CD4-positive, alpha-beta T cell treated with Interleukin-4 for 4 hours (primary cell): ENCODE results near the gene TPST1.
"Not testable (repeated sequence)": the region's sequence is repeated elsewhere in the genome, so short reads cannot be mapped to it uniquely, and the experiment has no call there.

ENCODE experiments used
- DNase-seq: peaks from one replicate; pipeline ENCODE4 v3.0.0-alpha.2; 2020

Gene TPST1

DNA sequence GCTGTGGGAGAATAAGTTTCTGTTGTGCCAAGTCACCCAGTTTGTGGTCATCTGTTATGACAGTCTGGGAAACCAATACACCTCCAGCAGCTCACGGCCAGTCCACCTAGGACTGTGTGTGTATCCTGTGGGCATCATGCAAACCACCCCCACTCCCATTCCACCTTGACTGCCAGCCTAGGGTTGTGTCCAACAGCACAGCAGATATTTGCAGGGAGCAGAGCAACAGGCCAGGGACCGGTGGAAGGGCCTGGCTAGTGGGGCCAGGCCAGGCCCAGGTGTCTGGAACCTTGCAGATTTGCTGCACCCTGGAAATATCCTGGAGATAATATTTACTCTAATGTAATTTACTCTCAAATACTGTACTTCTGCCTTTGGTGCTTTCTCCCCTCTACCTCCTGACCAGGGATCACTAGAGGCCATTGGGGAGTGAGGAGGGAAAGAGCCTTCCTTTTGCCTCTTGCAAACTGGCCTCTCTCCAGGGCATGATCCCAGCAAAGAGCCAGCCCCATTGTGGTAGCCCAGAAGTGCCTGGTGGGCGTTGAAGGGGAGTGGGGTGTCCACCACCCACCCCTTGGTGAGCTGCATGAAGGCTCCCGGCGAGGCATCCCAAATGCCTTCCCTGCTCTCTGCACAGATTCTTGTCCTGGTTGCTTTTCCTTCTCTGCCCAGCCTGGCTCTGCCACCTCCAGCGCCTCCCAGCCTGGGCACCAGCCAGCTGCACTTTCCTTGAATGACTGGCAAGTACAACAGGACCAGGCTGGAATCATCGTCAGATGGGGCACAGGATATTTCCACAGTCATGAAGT, 15.2 kb upstream of the TPST1 start:
- no peak for DNase-seq

DNA sequence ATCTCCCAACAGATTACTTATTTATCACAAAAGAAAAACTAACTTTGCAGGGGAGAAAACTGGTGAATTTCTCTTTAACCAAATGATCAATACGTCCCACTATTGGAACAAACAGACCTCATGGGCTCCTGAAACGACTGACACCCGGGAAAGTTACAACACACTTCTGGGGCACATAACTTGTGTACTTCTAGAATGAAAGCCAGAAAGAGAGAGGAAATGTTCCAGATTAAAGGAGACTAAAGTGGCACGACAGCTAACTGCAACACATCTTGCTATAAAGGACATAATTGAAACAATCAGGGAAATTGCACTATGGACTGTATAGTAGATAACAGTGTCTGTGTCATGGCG, 14.7 kb upstream of the TPST1 start:
- no peak for DNase-seq

DNA sequence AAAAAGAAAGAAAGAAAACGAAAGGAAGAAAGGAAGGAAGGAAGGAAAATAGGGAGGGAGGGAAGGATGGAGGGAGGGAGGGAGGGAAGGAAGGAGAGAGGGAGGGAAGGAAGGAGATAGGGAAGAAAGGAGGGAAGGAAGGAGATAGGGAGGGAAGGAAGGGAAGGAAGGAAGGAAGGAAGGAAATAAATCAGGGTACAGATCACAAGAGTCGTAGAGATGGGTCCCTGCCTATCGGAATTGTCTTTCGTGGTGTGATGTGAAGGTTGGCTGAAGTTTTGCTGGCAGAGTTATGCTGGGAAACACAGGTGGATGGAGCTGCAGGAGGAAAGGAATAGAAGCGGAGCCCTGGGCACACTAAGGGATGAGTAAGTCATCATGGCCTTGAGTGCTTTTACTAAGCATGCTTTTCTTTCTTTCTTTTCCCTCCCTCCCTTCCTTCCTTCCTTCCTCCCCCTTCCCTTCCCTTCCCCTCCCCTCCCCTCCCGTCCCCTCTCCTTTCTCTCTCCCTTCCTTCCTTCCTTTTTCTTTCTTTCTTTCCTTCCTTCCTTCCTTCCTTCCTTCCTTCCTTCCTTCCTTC, 11.9 kb upstream of the TPST1 start:
- no peak for DNase-seq

DNA sequence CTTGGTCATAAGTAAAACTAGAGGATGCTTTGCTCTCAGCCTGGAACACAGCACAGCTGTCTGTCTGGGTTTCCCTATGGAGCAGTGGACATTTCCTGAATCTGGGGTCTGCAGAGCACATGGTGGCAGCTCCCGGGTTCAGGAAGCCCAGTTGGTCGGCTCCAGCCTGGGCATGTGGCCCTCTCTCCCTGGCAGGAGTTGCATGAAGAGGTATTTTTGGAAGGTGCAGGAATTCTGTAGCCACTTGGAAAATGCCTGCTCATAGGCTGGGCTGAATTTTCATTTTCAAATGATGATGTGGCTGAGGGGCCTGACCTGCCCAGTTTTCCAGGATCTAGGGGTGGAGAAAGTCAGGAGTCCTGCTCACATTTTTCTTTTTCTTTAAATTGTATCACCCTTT, 6.7 kb upstream of the TPST1 start:
- DNase-seq = no peak

DNA sequence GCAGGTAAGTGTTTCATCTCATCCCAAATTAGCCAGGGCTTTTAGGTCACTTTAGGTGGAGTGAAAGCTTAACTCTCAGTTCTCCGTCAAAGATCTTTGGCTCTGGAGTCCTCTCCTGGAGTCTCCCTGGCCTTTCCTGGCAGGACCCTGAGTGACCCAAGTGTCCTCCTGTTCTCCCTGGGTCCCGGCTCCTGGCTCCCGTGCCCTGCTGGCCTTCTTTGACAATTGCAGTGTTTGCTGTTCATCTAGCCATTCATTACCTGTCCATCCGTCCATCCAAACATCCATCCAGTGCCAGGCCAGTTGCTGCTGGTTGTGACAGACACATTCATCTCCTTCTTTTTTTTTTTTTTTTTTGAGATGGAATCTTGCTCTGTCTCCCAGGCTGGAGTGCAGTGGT, 6.2 kb upstream of the TPST1 start:
- no peak for DNase-seq

GRCh38 chr7:66202441-66202840, 2.7 kb upstream of the TPST1 start:
- no peak for DNase-seq

- DNase-seq = no peak
Observed at GRCh38 chr7:66205741-66206090, 582 bp downstream of the TPST1 start.

DNA sequence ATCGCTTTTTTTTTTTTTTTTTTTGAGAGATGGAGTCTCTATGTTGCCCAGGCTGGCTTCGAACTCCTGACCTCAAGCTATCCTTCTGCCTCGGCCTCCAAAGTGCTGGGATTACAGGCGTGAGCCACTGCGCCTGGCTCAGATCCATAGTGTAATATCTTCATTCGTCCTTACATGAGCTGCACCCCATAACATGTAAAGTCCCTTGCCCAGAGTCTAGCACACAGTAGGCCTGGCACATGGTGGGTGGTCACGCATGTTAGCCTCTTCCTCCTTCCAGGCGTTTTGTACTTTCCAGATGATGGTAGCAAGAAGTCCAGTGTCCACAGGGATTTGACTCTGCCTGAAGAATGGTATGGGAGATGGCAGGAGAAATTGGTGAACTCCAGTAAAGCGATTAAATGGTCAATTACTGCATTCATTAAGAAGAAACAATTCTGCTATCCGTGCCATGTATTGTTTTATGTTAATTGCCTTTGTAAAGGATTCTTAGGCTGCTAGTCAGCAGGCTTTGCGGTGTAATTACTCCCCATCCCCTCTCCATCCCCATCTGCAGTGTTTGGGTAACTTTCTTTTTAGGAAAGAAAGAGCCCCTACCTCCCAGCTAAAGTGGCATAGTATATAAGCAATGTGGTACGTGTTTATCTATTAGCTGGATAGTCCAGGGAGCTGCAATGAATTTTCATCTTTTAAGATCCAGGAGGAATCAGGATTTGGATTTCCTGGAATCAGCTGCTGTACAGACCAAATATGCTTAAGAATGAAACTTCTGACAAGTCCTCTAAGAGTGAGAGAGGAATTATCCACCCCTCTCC, 1.2 kb downstream of the TPST1 start:
- DNase-seq = no peak

DNA sequence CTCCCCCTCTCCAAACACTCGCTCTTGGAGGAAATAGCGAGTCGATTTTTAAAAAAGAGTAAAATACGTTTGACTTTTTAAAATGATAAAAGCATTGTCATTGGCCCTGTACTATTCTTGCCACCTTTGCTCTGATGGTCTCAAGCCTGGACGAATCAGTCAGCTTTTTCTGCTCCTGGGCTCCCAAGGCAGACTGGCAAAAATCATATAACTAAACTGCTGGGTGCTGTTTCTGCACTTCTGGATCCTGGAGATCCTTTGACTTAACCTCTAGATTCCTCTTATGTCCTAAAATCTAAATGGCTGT, 1.8 kb downstream of the TPST1 start:
- DNase-seq = no peak

DNA sequence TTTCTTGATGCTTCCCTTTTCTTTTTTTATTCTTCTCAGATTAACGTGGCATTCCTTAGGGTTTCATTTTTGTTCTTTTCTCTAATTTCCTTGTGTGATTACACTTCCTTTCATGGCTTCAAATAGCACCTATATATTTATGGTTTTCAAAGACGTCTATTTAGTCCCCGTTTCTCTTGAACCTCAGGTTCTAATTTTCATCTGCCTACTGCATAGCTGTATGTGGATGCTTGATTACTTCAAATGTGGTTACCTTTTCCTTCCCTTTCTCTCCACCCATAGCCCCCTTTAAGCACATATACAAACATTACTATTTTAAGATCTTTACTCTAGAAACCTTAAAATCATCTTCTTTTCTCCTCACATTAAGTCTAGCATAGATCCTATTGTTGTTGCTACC, 2.4 kb downstream of the TPST1 start:
- no peak for DNase-seq

- no peak for DNase-seq
Observed at GRCh38 chr7:66211429-66211828, 6.3 kb downstream of the TPST1 start.

DNA sequence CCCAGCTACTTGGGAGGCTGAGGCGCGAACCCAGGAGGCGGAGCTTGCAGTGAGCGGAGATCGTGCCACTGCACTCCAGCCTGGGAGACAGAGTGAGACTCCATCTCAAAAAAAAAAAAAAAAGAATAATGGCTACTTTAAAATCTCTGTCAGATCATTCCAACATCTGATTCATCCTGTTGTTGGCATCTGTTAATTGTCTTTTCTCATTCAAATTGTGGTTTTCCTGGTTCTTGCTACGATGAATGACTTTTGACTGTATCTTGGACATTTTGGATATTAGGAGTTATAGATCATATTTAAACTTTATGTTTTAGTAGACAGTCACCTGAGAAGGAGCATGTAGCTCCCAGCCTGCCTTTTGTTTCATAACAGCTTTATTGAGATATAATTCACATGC, 8.5 kb downstream of the TPST1 start:
- no peak for DNase-seq

GRCh38 chr7:66216687-66217086, 11.6 kb downstream of the TPST1 start:
- DNase-seq = no peak

DNA sequence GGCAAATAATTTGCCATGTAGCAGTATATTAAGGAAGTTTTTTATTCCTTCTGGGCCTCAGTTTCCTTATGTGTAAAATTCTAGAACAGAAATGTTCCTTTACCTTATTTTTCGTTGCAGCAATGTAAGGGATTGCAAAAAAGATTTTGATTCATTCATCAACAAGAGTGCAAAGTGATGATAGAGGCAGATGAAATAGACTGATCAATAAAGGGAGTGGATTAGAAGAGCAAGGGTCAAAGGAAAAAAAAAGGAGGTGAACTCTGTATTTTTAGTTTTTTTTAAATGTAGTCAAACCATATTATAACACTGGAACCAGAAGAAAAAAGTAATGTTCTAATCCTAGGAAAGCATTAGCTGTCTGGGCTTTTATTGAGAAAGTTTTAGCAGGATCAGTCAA, 14.7 kb downstream of the TPST1 start:
- no peak for DNase-seq

DNA sequence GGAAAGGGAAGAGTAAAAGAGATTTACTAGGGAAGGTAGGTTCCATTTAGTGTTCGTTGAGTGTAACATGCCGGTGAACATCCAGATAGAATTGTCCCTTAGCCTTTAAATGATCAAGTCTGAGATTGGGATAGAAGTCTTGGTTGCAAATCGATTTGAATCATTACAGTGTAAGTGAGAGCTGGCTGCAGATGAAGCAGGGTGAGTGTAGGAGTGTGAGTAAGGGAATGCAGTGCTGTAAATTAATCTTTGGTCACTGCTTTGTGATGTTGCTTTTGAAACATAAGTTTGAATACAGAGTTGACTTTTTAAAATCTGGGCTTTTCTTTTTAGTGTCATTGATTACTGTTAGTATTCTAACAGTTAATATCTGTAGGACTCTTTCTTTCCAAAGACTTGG, 16.3 kb downstream of the TPST1 start:
- DNase-seq = no peak

GRCh38 chr7:66227808-66228207, 22.7 kb downstream of the TPST1 start:
- DNase-seq = no peak

GRCh38 chr7:66231326-66232216, 26.4 kb downstream of the TPST1 start:
- DNase-seq = not testable (repeated sequence)

GRCh38 chr7:66233638-66234037, 28.5 kb downstream of the TPST1 start:
- DNase-seq = no peak

DNA sequence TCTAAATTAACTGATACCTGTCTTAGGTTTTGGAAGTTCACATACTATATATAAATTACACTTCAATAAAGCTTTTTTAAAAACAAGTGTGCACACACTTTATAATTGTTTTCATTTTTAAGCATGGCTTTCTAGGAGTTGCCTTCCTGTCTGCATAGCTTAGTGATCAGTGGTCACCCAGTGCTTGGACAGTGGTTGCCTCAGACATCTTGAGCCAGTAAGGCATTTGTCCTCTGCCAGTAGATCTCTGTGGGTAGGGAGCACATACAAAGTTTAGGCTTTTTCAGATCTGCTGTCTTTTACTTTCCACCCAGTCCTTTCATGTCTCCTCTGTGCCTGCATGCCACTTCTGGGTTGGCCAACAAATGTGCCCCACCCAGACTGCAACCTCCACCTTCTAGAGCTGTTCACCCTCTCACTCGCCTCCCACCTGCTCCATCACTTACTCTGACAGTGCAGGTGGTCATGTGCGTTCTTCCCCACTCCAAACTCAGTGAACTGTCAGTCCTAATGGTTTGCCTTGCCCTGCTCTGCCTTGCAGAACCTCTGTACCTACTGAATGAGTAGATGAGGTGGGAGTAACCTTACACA, 31.7 kb downstream of the TPST1 start:
- no peak for DNase-seq

DNA sequence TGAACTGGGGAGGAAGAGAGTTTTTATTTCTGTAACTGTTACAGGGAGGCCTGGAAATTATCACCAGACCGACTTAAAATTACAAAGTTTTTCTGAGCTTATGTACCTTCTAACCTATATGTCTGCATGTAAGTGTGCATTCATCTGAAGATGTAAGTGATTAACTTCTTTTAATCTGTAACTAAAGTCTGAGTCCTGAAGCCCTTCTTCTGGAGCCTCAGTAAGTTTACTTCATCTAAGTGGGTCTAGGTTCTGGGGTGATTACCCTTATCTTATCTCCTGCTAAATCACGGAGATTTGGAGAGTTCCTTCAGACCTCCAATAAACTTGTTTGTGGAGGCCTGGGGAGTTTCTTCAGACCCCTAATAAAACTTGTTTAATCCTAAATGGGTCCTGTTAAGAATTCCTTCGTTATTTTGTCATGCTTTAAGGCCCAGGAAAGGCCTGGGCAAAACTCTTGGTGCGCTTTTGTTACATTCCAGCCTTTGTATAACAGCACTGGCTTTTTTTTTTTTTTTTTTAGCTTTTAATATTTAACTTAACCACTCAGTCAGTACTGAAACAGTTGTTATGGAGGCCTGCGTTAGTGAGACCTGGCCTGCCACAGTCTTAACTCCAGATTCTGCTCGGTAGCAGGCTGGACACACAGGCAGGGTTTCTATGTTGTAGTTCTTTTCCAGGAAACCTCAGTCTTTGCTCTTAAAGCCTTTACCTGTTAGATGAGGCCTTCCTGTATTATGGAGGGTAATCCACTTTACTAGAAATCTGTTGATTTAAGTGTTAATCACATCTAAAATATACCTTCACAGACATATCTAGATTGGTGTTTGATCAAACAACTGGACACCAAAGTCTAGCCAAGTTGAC, 33.0 kb downstream of the TPST1 start:
- DNase-seq = no peak

GRCh38 chr7:66238773-66239466, 33.8 kb downstream of the TPST1 start:
- DNase-seq = no peak
